GM12873 (cell line): ENCODE results near the gene SLC16A3.
A peak's percentile ranks its signal among the peaks of the same experiment; 100 is the strongest.

Experiments used
- CTCF ChIP-seq: IDR thresholded peaks from 2 replicates; pipeline ENCODE4 v1.5.1; 2012; ENCODE audit warnings: low read depth, mild to moderate bottlenecking, moderate library complexity, low read length, control low read depth; ENCODE audit not compliant: insufficient read depth; ENCODE audit errors: missing control alignments

SLC16A3 gene

GRCh38 chr17:82232876-82233785, 4.3 kb downstream of the SLC16A3 start:
- no peak for TF ChIP-seq CTCF

GRCh38 chr17:82234211-82235055, 5.6 kb downstream of the SLC16A3 start:
- TF ChIP-seq CTCF = no peak

GRCh38 chr17:82235056-82235774, 6.4 kb downstream of the SLC16A3 start:
- TF ChIP-seq CTCF = no peak

DNA sequence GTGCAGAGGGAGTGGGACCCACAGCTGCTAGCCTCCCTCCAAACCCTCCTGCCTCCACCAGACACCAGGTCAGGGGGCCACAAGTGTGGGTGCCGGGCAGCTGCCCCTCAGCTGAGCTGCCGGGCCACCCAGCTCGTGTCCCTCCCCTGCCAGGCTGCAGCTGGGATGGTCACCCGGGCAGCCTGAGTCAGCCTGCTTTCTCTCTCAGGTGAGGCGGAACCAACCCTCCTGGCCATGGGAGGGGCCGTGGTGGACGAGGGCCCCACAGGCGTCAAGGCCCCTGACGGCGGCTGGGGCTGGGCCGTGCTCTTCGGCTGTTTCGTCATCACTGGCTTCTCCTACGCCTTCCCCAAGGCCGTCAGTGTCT, 6.9 kb downstream of the SLC16A3 start:
- TF ChIP-seq CTCF = no peak

GRCh38 chr17:82236142-82236971, 7.5 kb downstream of the SLC16A3 start:
- TF ChIP-seq CTCF = peak; percentile 88

- no peak for TF ChIP-seq CTCF
Measured at GRCh38 chr17:82237083-82237745, 8.4 kb downstream of the SLC16A3 start.
